Hematopoietic multipotent progenitor cell treated with erythropoietin and hydrocortisone succinate and interleukin-3 and kit ligand, for 17 days (in vitro differentiated cells): ENCODE results near the gene ANKRD35.
"Not testable (repeated sequence)": the region's sequence is repeated elsewhere in the genome, so short reads cannot be mapped to it uniquely, and the experiment has no call there.

Experiments used
- DNase-seq: peaks from one replicate; pipeline ENCODE4 v3.0.0-alpha.2; 2015; ENCODE audit warnings: low spot score

The ANKRD35 gene

GRCh38 chr1:145885738-145886287, at the start of gene ANKRD35:
TSS of gene ANKRD35 (minus strand) at chr1:145885866. CDS start at chr1:145885758, 108 bp downstream.
- DNase-seq = peak; percentile 64

GRCh38 chr1:145932522-145933009, 46.9 kb upstream of the ANKRD35 start:
- not testable (repeated sequence) for DNase-seq

- no peak for DNase-seq
Observed at GRCh38 chr1:145927916-145928643, 42.4 kb upstream of the ANKRD35 start.

GRCh38 chr1:145927063-145927886, 41.6 kb upstream of the ANKRD35 start, which contains the start of gene RBM8A:
TSS of gene RBM8A (minus strand) at chr1:145927484. CDS start at chr1:145927426, 58 bp downstream.
- peak; percentile 98 for DNase-seq

- no peak for DNase-seq
Observed at GRCh38 chr1:145926686-145927062, 41.0 kb upstream of the ANKRD35 start.

GRCh38 chr1:145922266-145922665, 36.6 kb upstream of the ANKRD35 start:
- DNase-seq = no peak

GRCh38 chr1:145920297-145920696, 34.6 kb upstream of the ANKRD35 start:
- DNase-seq = not testable (repeated sequence)

GRCh38 chr1:145918992-145919939, 33.6 kb upstream of the ANKRD35 start:
- peak; percentile 17 for DNase-seq

GRCh38 chr1:145918144-145918991, 32.7 kb upstream of the ANKRD35 start, which contains the start of gene PEX11B:
TSS of gene PEX11B (minus strand) at chr1:145918717. CDS start at chr1:145918688, 29 bp downstream.
- peak; percentile 90 for DNase-seq

GRCh38 chr1:145917595-145917994, 31.9 kb upstream of the ANKRD35 start:
- no peak for DNase-seq

GRCh38 chr1:145916745-145917144, 31.1 kb upstream of the ANKRD35 start:
- DNase-seq = no peak

- no peak for DNase-seq
Observed at GRCh38 chr1:145912128-145912641, 26.5 kb upstream of the ANKRD35 start.

GRCh38 chr1:145908653-145909052, 23.0 kb upstream of the ANKRD35 start:
- no peak for DNase-seq

GRCh38 chr1:145906954-145907753, 21.5 kb upstream of the ANKRD35 start:
- DNase-seq = no peak

- no peak for DNase-seq
Observed at GRCh38 chr1:145901312-145902021, 15.8 kb upstream of the ANKRD35 start.

GRCh38 chr1:145898756-145899155, 13.1 kb upstream of the ANKRD35 start:
- no peak for DNase-seq

- no peak for DNase-seq
Observed at GRCh38 chr1:145897969-145898368, 12.3 kb upstream of the ANKRD35 start.

GRCh38 chr1:145895471-145895870, 9.8 kb upstream of the ANKRD35 start:
- DNase-seq = no peak
